ENCODE results near the gene IRF6.

DNA sequence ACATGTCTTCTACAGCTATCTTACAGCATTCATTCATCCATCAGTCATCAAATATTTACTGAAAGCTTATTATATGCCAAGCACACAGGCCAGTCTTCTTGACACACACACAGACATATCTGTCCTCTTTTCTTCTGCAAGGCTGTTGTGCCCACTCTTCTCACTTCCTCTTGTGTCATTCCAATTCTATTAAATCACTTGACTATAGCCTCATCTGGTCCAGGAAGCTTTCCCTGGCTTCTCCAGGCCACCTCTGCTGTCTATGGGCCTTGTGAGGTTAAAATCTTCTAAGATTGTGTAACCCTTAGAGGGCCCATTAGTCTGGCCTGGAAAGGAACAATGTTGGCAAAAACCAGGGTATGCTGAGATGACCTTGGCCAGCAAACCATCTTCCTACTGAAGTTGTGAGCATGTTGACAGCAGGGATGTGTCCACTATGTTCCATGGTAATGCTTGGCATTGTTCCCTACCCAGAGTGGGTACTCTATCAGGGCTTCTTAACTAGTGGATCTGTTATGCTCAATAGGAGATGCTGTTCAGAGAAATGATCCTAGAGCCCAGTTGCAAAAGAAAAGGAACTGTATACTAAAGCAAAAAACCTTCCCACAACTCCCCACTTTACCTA, 44.8 kb downstream of the IRF6 start:
- TF ChIP-seq, protein P1, sequence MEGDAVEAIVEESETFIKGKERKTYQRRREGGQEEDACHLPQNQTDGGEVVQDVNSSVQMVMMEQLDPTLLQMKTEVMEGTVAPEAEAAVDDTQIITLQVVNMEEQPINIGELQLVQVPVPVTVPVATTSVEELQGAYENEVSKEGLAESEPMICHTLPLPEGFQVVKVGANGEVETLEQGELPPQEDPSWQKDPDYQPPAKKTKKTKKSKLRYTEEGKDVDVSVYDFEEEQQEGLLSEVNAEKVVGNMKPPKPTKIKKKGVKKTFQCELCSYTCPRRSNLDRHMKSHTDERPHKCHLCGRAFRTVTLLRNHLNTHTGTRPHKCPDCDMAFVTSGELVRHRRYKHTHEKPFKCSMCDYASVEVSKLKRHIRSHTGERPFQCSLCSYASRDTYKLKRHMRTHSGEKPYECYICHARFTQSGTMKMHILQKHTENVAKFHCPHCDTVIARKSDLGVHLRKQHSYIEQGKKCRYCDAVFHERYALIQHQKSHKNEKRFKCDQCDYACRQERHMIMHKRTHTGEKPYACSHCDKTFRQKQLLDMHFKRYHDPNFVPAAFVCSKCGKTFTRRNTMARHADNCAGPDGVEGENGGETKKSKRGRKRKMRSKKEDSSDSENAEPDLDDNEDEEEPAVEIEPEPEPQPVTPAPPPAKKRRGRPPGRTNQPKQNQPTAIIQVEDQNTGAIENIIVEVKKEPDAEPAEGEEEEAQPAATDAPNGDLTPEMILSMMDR (conservative IDR thresholded peaks at IDR 0.05 in 1 of 2, IDR thresholded peaks at IDR 0.05 in 1 of 2; ENCODE audit: low read depth in 1 of 2, low read length in 2 of 2) = no peak
- TF ChIP-seq EZH2 (IDR thresholded peaks at IDR 0.05; ENCODE audit: low read length, missing control alignments) = no peak

Data from fibroblast of lung (primary cell).